ENCODE data around the gene ROCK1. TPM values are rescaled to one million over a fixed set of nuclear protein-coding genes. Genes with fewer than 3 reads are reported as not detected.

ROCK1 gene
- total RNA-seq, 2 donors from 2014 or later, result 51.3 to 61.3 TPM

- H3K27me3 Mint-ChIP-seq, result no peaks in the 10 kb centered on the region
- peaks cover 50% of the 10 kb centered on the region for H3K4me1 Mint-ChIP-seq
- peak overlapping the region; percentile 39 for H3K27ac Mint-ChIP-seq
- H3K4me3 Mint-ChIP-seq, result peak overlapping the region; percentile 54
- ATAC-seq (replicated peaks), result peak; percentile 47
- peaks cover 4% of the 10 kb centered on the region for H3K9me3 Mint-ChIP-seq
- no peaks in the 10 kb centered on the region for H3K36me3 Mint-ChIP-seq (ENCODE audit: low read depth)
These were observed 27.0 kb downstream of the ROCK1 start for GRCh38 chr18:21084511-21085078.

GRCh38 chr18:21083017-21083416 lies 28.6 kb downstream of the ROCK1 start:
- H3K4me3 Mint-ChIP-seq, result no peak overlapping the region
- H3K27me3 Mint-ChIP-seq, result no peaks in the 10 kb centered on the region
- peaks cover 57% of the 10 kb centered on the region for H3K4me1 Mint-ChIP-seq
- H3K27ac Mint-ChIP-seq, result no peak overlapping the region
- no peak for ATAC-seq (replicated peaks)
- H3K9me3 Mint-ChIP-seq, result peaks cover 4% of the 10 kb centered on the region
- H3K36me3 Mint-ChIP-seq (ENCODE audit: low read depth), result no peaks in the 10 kb centered on the region

- ATAC-seq (replicated peaks), result no peak
- peaks cover 53% of the 10 kb centered on the region for H3K4me1 Mint-ChIP-seq
- no peak overlapping the region for H3K4me3 Mint-ChIP-seq
- H3K9me3 Mint-ChIP-seq, result no peaks in the 10 kb centered on the region
- H3K36me3 Mint-ChIP-seq (ENCODE audit: low read depth), result no peaks in the 10 kb centered on the region
- H3K27ac Mint-ChIP-seq, result no peak overlapping the region
- no peaks in the 10 kb centered on the region for H3K27me3 Mint-ChIP-seq
These were observed 30.2 kb downstream of the ROCK1 start for GRCh38 chr18:21081426-21081825.

GRCh38 chr18:21080576-21080975 lies 31.0 kb downstream of the ROCK1 start:
- Mint-ChIP-seq H3K27ac (no peak overlapping the region), H3K36me3 (ENCODE audit: low read depth) (no peaks in the 10 kb centered on the region), H3K9me3 (no peaks in the 10 kb centered on the region), H3K4me1 (peaks cover 54% of the 10 kb centered on the region), H3K4me3 (no peak overlapping the region), H3K27me3 (no peaks in the 10 kb centered on the region)
- ATAC-seq (replicated peaks), result no peak

GRCh38 chr18:21074336-21075323 lies 37.0 kb downstream of the ROCK1 start:
- ATAC-seq (replicated peaks), result no peak
- H3K27me3 Mint-ChIP-seq, result no peaks in the 10 kb centered on the region
- peak overlapping the region; percentile 12 for H3K27ac Mint-ChIP-seq

GRCh38 chr18:21073180-21073579 lies 38.4 kb downstream of the ROCK1 start:
- Mint-ChIP-seq H3K27ac (no peak overlapping the region), H3K4me3 (no peak overlapping the region), H3K4me1 (peaks cover 40% of the 10 kb centered on the region), H3K36me3 (ENCODE audit: low read depth) (peaks cover 8% of the 10 kb centered on the region), H3K9me3 (no peaks in the 10 kb centered on the region), H3K27me3 (no peaks in the 10 kb centered on the region)
- no peak for ATAC-seq (replicated peaks)

More at GRCh38 chr18:21074336-21075323, 37.0 kb downstream of the ROCK1 start:
- peaks cover 49% of the 10 kb centered on the region for H3K4me1 Mint-ChIP-seq
- no peaks in the 10 kb centered on the region for H3K9me3 Mint-ChIP-seq
- no peaks in the 10 kb centered on the region for H3K36me3 Mint-ChIP-seq (ENCODE audit: low read depth)
- H3K4me3 Mint-ChIP-seq, result peak overlapping the region; percentile 27

- no peak for ATAC-seq (replicated peaks)
- Mint-ChIP-seq H3K27ac (no peak overlapping the region), H3K4me3 (no peak overlapping the region), H3K36me3 (ENCODE audit: low read depth) (peaks cover 17% of the 10 kb centered on the region), H3K27me3 (no peaks in the 10 kb centered on the region), H3K4me1 (peaks cover 35% of the 10 kb centered on the region), H3K9me3 (no peaks in the 10 kb centered on the region)
These were observed 40.5 kb downstream of the ROCK1 start for GRCh38 chr18:21071071-21071470.

- H3K36me3 Mint-ChIP-seq (ENCODE audit: low read depth), result peaks cover 17% of the 10 kb centered on the region
- no peak for ATAC-seq (replicated peaks)
- no peaks in the 10 kb centered on the region for H3K27me3 Mint-ChIP-seq
- H3K27ac Mint-ChIP-seq, result no peak overlapping the region
- H3K4me3 Mint-ChIP-seq, result no peak overlapping the region
- H3K9me3 Mint-ChIP-seq, result no peaks in the 10 kb centered on the region
- peaks cover 23% of the 10 kb centered on the region for H3K4me1 Mint-ChIP-seq
These were observed 42.1 kb downstream of the ROCK1 start for GRCh38 chr18:21069468-21069867.

- H3K36me3 Mint-ChIP-seq (ENCODE audit: low read depth), result peaks cover 40% of the 10 kb centered on the region
- no peak for ATAC-seq (replicated peaks)
These were observed 47.3 kb downstream of the ROCK1 start for GRCh38 chr18:21064347-21064746.

GRCh38 chr18:21063011-21063410 lies 48.6 kb downstream of the ROCK1 start:
- H3K27ac Mint-ChIP-seq, result no peak overlapping the region
- H3K4me1 Mint-ChIP-seq, result peaks cover 25% of the 10 kb centered on the region
- no peak overlapping the region for H3K4me3 Mint-ChIP-seq
- H3K27me3 Mint-ChIP-seq, result no peaks in the 10 kb centered on the region
- H3K36me3 Mint-ChIP-seq (ENCODE audit: low read depth), result peaks cover 30% of the 10 kb centered on the region
- ATAC-seq (replicated peaks), result no peak
- no peaks in the 10 kb centered on the region for H3K9me3 Mint-ChIP-seq

More at GRCh38 chr18:21064347-21064746, 47.3 kb downstream of the ROCK1 start:
- Mint-ChIP-seq H3K4me3 (no peak overlapping the region), H3K9me3 (no peaks in the 10 kb centered on the region), H3K27me3 (no peaks in the 10 kb centered on the region), H3K27ac (peak overlapping the region; percentile 71), H3K4me1 (peaks cover 20% of the 10 kb centered on the region)

- no peak for ATAC-seq (replicated peaks)
These were observed 54.5 kb downstream of the ROCK1 start for GRCh38 chr18:21057112-21057511.

GRCh38 chr18:21056545-21056944 lies 55.1 kb downstream of the ROCK1 start:
- peaks cover 5% of the 10 kb centered on the region for H3K36me3 Mint-ChIP-seq (ENCODE audit: low read depth)
- peaks cover 7% of the 10 kb centered on the region for H3K4me1 Mint-ChIP-seq
- no peak overlapping the region for H3K27ac Mint-ChIP-seq
- no peak for ATAC-seq (replicated peaks)
- no peak overlapping the region for H3K4me3 Mint-ChIP-seq
- H3K9me3 Mint-ChIP-seq, result no peaks in the 10 kb centered on the region
- H3K27me3 Mint-ChIP-seq, result no peaks in the 10 kb centered on the region

More at GRCh38 chr18:21057112-21057511, 54.5 kb downstream of the ROCK1 start:
- Mint-ChIP-seq H3K4me3 (no peak overlapping the region), H3K9me3 (no peaks in the 10 kb centered on the region), H3K4me1 (peaks cover 5% of the 10 kb centered on the region), H3K27ac (no peak overlapping the region), H3K27me3 (no peaks in the 10 kb centered on the region), H3K36me3 (ENCODE audit: low read depth) (peaks cover 11% of the 10 kb centered on the region)

- Mint-ChIP-seq H3K4me1 (peaks cover 9% of the 10 kb centered on the region), H3K4me3 (no peak overlapping the region), H3K36me3 (ENCODE audit: low read depth) (peaks cover 6% of the 10 kb centered on the region), H3K27me3 (no peaks in the 10 kb centered on the region), H3K27ac (no peak overlapping the region), H3K9me3 (no peaks in the 10 kb centered on the region)
- ATAC-seq (replicated peaks), result no peak
These were observed 57.3 kb downstream of the ROCK1 start for GRCh38 chr18:21054252-21054821.

- ATAC-seq (replicated peaks), result no peak
- no peak overlapping the region for H3K4me3 Mint-ChIP-seq
- H3K4me1 Mint-ChIP-seq, result peaks cover 4% of the 10 kb centered on the region
- H3K9me3 Mint-ChIP-seq, result no peaks in the 10 kb centered on the region
- H3K27me3 Mint-ChIP-seq, result no peaks in the 10 kb centered on the region
- H3K36me3 Mint-ChIP-seq (ENCODE audit: low read depth), result peaks cover 15% of the 10 kb centered on the region
- H3K27ac Mint-ChIP-seq, result no peak overlapping the region
These were observed 58.5 kb downstream of the ROCK1 start for GRCh38 chr18:21053127-21053526.

Measured in activated T-helper 17 cell treated with anti-CD3 and anti-CD28 coated beads, Interleukin-2, amount 50 U/mL, for 72 hours (primary cell).